Stimulated activated CD8-positive, alpha-beta memory T cell treated with anti-CD3 and anti-CD28 coated beads, Interleukin-4, amount 100 ng/mL, for 48 hours (primary cell): ENCODE measurements around the gene VAMP8.
"Not testable (repeated sequence)": the region's sequence is repeated elsewhere in the genome, so short reads cannot be mapped to it uniquely, and the experiment has no call there.

Source experiments
- DNase-seq: peaks from one replicate; pipeline ENCODE4 v3.0.0-alpha.2; 2020

VAMP8 gene

GRCh38 chr2:85577386-85578242, at the start of gene VAMP8:
Gene VAMP8 (plus strand): TSS chr2:85577586. CDS start chr2:85577647, 61 bp downstream.
- peak; percentile 76 for DNase-seq

GRCh38 chr2:85527787-85528186, 49.6 kb upstream of the VAMP8 start:
- no peak for DNase-seq

DNA sequence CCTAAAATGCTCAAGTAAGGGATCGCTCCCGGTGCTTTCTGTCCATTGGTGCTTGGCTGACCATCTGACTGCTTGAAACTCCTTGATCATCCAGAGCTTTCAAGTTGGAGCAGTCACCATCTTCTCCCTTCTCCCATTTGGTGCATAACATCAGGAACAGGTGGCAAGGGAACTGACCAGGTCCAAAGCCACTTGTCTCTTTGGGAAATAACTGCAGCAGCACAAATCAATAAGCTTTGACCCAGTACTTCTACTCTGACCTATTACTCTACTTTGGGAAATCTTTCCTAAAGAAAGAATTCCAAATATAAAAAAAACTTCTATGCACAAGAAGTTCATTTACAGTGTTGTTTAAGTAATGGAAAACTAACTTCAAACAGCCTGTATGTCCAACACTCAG, 49.0 kb upstream of the VAMP8 start:
- no peak for DNase-seq

GRCh38 chr2:85529809-85530208, 47.6 kb upstream of the VAMP8 start:
- no peak for DNase-seq

DNA sequence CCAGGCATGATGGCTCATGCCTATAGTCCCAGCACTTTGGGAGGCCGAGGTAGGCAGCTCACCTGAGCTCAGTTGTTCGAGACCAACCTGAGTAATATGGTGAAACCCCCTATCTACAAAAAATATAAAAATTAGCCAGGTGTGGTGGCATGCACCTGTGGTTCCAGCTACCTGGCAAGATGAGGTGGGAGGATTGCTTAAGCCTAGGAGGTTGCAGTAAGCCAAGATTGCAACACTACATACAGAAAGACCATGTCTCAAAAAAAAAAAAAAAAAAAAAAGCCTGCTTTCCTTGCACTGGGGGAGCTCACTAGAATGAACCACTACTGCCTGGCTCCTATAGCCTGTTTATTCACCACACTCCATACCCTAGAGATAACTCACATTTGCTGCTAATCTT, 45.8 kb upstream of the VAMP8 start:
- no peak for DNase-seq

DNA sequence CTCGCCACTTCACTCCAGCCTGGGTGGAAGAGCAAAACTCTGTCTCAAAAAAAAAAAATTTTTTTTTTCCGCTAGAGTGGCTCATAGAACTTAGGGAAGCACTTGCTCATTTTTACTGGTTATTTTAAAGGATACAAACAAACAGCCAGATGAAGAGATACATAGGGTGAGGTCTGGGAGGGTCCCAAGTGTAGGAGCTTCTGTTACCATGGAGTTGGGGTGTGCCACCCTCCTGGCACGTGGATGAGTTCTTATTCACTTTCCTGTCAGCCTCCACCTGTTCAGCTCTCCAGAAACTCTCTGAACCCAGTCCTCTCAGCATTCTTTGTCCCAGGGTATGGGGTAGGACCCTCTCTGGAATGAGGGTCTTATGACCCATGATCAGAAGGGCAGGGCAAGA, 43.3 kb upstream of the VAMP8 start:
- DNase-seq = no peak

DNA sequence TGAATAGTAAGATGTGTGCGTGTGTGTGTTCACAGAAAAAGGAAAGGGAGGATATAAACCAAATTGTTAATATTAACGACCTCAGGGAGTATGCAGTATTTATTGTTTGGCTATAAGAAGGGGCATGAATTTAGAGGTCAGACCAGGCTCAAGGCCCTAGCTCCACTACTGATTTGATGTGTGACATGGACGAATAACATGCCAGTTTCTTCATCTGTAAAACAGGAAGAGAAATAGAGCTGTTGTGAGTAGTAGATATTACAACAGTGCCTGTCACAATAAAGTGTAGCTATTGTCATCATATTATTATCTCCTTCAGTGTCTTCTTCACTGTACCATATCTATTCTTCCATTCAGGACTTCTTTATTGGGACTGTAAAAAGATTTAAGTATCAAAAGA, 42.5 kb upstream of the VAMP8 start:
- DNase-seq = no peak

DNA sequence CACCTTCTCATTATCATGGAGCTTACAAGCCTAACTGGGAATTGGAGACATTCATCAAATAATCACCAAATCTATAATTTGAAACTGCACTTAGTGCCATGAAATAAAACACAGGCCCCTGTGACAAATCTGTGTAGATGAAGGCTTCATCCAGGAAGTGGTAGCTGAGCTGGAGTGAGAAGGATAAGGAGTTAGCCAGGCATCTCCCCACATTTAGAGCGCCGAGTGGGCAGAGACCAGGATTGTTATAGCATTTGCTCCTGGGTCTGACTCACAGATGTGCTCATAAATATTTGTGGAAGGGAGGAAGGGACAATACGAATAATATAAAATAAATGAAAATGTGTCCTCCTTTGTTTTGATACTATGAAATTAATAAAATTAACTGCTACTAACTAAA, 40.9 kb upstream of the VAMP8 start:
- DNase-seq = no peak

GRCh38 chr2:85537600-85538506, 39.5 kb upstream of the VAMP8 start:
- peak; percentile 65 for DNase-seq

- DNase-seq = peak; percentile 95
Observed at GRCh38 chr2:85538507-85539360, 38.7 kb upstream of the VAMP8 start, which contains the start of gene MAT2A. Gene MAT2A (plus strand): TSS chr2:85539168. CDS start chr2:85539288, 120 bp downstream.

DNA sequence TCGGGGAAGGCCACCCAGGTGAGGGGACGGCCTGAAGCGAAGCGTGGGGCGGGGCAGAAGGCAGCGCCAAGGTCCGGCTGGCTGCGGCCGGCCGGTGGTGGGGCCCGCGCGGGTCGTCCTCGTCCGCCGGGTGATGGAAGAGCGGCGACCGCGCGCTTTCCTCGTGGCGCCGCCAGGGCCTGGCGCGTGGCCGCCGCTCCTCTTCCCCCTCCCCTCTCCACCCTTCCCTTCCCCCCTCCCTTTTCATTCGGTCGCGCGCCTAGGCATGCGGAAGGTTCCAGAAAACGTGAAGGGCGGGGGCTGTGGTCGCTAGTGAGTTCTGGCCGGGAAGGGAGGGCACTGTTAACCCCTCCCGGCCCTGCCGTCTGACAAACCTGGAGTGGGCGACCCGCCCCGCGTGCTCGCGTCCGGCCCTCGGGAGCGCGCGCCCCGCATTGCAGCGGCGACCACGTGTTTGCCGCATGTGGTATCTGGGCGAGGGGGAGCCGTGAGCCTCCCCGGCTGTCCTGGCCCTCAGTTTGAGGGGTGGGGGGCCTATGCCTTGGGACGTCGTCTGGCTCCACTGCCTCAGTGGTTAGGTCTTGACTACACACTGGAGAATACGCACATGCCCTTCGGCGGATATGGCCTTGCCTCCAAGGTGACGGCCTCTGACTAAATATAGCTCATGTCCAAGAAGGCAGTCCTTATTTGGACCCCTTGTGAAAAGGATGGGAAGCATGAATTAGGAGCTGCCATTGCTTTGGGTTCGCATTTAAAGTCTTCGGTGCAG, 37.8 kb upstream of the VAMP8 start:
- peak; percentile 79 for DNase-seq

GRCh38 chr2:85540133-85540648, 37.2 kb upstream of the VAMP8 start:
- no peak for DNase-seq

GRCh38 chr2:85541262-85541661, 36.1 kb upstream of the VAMP8 start:
- no peak for DNase-seq

DNA sequence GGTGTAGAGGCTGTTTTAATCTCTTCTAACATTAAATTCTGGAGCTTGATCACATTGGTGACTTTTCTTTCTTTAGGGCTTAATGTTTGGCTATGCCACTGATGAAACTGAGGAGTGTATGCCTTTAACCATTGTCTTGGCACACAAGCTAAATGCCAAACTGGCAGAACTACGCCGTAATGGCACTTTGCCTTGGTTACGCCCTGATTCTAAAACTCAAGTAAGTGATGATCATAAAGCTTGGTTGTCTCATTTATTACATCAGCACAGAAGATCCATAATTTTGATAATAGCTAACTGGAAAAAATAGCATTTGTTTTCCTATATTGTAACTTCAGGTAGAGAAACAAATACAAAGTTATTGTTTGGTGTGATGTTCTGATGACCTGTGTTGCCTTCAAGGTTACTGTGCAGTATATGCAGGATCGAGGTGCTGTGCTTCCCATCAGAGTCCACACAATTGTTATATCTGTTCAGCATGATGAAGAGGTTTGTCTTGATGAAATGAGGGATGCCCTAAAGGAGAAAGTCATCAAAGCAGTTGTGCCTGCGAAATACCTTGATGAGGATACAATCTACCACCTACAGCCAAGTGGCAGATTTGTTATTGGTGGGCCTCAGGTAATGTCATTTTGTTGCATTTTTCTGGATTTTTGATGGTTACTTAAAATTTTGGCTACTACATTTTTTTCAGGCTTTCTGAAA, 35.5 kb upstream of the VAMP8 start:
- DNase-seq = no peak

- DNase-seq = no peak
Observed at GRCh38 chr2:85542777-85543176, 34.6 kb upstream of the VAMP8 start.

- DNase-seq = not testable (repeated sequence)
Observed at GRCh38 chr2:85544254-85544691, 33.1 kb upstream of the VAMP8 start.

DNA sequence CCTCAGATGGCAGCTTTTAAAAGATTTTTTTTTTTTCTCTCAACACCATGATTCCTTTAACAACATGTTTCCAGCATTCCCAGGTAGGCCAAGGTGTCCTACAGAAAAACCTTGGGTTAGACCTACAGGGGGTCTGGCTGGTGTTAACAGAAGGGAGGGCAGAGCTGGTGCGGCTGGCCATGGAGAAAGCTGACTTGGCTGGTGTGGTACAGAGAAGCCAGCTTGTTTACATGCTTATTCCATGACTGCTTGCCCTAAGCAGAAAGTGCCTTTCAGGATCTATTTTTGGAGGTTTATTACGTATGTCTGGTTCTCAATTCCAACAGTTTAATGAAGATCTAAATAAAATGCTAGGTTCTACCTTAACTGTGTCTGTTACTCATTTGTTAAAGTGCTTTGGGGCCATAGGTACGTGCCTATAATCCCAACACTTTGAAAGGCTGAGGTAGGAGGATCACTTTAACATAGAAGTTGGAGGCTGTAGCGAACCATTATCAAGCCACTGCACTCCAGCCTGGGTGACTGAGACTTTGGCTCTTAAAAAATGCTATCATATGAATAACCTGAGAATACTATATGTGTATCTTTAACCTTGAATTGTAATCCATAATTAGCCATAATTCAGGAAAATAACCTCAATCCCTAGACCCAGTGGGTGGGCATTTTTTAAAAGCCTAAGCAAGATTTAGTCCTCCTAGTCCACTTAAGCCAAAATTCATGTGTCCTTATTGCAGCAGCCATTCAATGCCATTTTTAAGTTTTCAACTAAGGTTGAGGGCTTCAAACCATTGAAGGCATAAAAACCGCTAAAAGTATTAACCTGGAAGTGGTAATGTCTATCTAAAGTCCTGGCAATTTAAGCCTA, 32.2 kb upstream of the VAMP8 start:
- DNase-seq = not testable (repeated sequence)

DNA sequence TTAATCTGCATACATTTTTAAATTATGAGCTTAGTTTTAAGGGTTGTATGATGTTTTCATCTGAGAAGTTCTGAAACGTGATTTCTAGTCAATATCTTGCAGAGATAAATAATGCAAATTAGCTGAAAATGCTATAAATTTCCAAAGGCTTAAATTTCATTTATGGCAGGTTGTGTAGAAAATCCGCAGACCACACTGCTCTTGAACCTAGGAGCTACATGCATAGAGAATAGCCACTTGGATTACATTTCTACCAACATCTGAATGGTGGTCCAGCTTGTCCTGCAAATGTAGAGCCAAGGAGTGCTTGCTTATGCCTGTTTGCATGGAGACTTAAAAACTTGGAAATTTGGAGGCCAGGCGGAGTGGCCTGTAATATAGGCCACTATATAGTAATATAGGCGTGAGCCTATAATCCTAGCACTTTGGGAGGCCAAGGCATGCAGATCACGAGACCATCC, 31.6 kb upstream of the VAMP8 start:
- DNase-seq = no peak

- DNase-seq = no peak
Observed at GRCh38 chr2:85547089-85547858, 30.1 kb upstream of the VAMP8 start.
